ENCODE measurements around the gene LY9.
"Not testable (repeated sequence)": the region's sequence is repeated elsewhere in the genome, so short reads cannot be mapped to it uniquely, and the experiment has no call there.

LY9 gene

DNA sequence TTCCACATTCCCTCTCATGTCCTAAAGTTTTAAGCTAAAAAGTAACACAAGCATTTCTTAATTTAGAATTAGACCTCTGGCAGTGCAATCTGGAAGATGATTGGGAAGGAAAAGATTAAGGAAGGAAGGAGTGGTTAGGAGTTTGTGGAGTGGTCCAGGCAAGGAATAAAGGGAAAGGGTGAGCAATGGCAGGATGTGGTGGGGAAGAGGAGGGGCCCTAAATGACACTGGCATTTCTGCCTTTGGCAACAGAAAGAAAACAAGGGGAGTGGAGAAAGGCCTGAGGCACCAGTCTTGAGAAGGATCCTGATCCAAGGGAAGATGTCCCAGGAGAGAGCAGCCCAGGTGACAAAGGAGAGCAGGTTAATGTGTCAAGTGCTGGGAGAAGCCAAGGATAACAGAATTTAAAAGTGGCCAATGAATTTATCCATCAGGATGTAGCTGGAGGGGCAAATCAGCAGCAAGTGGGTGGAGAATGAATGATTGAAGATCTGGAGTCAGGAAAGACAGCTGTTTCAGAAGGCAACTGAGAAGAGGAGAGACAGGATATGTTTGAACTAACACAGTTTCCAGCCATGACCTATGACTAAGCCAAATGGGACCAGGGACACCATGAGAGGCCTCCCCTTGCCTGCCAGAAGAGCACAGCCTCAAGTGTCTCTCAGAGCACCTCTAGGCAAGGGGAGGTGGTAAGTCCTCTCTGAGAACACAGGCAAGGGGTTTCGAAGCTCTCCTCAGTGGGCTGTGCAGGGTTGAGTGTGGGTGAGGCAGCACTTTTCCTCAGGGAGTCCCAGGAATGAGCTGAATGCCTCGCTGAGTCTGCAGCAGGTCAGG is 20.9 kb upstream of the LY9 start:
- DNase-seq (ENCODE audit: low read depth): no peak

DNA sequence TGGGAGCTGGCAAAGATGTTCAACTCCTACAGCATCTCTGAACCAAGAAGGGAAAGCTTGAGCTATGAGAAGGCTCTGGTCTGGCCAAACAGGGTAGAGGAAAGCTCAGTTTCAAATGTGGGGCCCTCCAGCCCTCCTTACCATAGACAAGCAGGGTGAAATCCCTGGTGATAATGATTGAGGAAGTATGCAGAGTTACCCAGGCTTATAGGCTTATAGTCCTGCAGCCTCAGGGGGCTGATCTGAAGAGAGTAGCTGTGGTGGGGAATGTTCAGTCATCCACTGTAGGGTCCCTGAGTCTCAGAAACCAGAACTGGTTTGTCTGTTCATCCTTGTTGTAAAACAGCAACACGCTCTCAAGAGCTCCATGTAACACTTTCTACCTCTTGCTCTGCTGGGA is 19.8 kb upstream of the LY9 start:
- DNase-seq (ENCODE audit: low read depth): no peak

DNA sequence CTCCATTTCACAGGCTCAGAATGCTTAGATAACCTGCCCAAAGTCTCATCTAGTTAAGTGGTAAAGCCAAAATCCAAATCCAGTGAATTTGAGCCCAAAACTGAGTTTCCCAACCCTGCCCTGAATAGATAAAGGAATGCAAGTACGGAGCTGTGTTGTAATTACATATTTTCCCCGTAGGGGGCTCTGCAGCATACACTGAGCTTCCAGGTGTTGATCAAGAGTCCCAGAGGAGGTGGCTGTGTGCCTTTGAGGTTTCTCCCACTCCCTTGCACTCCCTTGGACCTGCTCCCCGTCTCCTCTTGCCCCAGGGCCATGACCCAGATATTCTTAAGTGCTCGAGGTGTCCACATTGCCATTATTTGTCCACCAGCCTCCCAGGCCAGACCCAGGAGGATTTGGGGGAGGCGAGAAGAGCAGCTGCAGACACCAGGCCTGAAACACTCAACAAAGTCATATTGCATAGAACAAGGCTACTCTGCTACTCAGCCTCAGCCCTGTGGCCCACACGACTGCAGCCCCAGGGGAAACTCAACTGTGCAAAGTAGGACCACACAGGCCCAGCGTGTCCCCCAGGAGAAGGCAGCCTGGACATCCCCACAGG is 18.4 kb upstream of the LY9 start:
- DNase-seq (ENCODE audit: low read depth): peak; percentile 33

DNA sequence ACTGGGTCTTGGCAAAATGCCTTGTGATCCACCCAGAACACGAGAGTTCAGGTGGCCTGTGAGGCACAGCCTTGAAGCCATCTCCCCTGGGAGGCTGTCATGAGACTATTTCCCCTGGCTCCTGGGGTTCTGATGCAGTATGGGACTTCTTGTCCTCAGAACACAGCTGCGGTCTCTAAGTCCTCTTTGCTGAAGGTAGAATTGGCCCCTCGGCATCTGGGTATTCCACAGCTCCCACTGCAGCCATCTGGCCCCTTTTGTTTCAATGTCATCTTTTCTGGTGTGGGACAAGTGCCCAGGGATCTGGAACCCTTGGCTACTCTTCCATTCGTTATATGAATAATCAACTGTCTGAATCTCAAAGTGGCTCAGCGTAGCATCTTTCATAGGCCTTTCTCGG is 17.0 kb upstream of the LY9 start:
- DNase-seq (ENCODE audit: low read depth): no peak

DNA sequence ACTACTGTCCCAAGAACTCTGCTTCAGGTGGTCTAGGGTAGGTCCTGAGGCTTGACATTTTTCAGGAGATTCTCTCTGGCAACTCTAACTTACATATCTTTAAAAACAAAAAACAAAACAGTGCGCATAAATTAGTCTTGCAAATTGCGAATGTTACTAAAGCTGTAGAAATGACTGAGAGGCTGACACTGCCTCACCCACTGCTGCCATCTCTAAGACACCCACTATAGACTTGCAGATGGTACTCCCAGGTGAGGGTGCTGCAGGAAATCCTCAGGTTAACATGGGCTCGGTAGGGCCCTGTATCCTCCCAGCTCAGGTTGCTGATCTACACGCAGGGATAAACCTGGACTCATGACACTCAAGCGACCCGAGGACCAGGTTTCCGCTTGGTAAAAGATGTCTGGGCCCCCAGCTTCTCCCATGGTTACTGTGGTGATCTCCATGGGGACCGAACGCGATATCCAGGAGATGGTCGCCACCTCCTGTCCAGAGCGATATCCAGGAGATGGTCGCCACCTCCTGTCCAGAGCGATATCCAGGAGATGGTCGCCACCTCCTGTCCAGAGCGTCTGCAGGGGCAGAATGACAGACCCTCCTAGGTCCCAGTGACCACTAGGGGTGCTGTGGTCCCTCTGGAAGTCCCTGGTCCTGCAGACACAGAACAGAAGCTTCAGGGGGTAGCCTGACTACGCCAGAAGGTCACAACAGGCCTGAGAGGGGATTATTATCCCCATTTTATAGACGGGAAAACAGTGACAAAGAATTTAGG is 16.2 kb upstream of the LY9 start:
- DNase-seq (ENCODE audit: low read depth): no peak

DNA sequence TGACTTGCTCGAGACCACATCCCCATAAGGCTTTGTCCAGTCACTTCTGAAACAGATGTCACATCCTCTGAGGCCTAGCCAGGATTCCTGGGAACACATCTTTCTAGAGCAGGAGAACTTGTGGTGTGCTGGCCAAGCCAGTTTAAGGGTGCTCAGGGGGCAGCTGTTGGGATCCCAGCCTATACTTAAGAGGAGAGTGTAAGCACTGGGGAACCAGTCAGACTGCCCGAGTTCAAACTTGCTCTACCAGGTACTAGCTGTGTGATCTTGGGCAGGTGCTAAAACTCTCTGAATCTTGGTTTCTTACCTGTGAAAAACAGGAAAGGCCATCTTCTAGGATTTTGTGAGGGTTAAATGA is 15.6 kb upstream of the LY9 start:
- no peak for DNase-seq (ENCODE audit: low read depth)

DNA sequence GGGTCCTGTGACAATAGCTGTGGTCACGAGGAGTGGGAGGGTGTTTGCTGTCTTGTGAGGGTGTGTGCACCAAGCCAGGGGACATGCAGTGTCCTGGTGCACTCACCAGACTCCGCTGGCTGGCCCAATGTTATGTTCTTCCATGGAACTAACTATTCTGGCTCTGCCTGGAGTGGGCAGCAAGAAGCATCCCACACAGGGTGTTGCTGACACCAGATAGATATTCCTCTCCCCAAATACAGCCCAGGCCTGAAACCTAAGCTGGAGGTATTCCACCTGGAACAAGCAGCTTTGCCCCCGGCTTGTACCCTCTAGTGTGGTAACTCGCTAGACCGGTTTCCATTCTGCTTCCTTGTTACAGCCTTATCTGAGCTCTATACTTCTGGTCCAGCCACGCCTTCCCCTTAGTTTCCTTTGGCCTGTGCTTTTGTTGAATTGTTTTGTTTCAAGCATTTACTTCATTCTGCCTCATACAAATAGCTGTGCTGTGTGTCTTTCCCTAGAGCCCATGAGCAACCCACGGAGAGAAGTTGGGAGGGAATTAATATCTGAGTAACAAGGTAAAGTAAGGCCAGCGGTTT is 14.7 kb upstream of the LY9 start:
- no peak for DNase-seq (ENCODE audit: low read depth)

DNA sequence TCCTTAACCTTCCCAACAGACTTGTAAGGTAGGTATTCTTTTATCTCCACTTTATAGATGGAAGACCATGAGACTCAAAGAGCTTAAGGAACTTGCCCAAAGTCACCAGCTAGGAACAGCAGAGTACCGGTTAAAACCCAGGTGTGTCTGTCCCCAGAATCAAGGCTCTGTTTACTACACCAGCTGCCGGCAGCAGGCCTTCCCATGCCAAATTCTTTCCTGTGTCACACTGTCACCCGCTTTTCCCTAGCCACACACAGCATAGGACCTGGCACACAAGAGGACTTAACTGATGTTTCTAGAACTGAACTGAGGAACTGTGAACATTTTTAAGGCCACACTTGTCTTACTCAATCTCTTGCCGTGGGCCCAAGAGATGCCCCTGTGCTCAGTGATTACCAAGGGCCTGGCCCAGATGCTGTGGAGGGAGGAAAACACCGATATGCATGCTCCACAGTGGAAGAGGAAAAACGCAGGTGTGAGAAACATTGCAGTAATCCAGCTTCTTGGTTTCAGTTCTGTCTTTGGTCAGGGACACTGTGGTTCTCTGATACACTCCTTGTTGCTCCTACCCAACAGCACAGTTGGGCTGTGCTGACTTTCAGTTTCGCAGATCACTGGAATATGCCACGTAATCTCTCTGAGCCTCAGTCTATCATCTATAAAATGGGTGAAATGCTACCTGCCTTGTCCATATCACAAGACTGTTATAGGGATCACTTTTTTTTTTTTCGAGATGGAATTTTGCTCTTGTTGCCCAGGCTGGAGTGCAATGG is 13.9 kb upstream of the LY9 start:
- DNase-seq (ENCODE audit: low read depth): no peak

DNA sequence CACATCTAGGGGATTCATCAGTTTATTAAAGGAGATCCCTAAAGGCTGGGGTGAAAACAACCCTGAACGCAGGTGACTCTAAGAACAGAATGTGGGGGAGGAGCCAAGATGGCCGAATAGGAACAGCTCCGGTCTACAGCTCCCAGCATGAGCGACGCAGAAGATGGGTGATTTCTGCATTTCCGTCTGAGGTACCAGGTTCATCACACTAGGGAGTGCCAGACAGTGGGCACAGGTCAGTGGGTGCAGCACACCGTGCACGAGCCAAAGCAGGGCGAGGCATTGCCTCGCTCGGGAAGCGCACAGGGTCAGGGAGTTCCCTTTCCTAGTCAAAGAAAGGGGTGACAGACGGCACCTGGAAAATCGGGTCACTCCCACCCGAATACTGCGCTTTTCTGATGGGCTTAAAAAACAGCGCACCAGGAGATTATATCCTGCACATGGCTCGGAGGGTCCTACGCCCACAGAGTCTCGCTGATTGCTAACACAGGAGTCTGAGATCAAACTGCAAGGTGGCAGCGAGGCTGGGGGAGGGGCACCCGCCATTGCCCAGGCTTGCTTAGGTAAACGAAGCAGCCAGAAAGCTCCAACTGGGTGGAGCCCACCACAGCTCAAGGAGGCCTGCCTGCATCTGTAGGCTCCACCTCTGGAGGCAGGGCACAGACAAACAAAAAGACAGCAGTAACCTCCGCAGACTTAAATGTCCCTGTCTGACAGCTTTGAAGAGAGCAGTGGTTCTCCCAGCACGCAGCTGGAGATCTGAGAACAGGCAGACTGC is 12.8 kb upstream of the LY9 start:
- DNase-seq (ENCODE audit: low read depth): not testable (repeated sequence)

DNA sequence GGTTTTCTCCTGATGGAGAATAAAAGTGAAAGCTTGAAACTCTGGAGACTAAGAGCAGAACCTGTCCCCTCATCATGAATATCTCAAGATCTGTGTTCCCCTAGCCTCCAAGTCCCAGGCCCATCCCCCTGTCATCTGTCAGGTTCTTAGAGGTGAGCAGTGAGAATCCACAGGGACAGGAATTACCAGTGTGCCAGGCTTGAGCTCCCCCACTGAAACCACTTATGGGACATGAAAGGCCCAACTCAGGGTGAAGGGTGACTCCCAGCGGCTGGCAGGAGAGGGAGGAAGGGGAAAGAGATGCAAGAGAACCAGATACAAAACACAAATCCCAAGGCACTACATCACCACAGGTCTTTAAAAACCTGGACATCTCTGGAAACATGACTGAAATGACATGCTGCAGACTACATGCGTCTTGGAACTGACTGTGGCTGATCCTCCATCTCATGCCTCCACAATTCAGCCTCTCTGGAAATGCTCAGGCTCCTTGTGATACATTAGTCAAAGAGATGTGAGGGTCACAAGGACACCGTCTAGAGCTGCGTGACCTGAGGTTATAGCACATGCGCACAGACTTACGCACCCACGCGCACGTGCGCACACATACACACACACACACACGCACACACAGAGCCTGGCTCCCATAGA is 6.8 kb upstream of the LY9 start:
- DNase-seq (ENCODE audit: low read depth): no peak

DNA sequence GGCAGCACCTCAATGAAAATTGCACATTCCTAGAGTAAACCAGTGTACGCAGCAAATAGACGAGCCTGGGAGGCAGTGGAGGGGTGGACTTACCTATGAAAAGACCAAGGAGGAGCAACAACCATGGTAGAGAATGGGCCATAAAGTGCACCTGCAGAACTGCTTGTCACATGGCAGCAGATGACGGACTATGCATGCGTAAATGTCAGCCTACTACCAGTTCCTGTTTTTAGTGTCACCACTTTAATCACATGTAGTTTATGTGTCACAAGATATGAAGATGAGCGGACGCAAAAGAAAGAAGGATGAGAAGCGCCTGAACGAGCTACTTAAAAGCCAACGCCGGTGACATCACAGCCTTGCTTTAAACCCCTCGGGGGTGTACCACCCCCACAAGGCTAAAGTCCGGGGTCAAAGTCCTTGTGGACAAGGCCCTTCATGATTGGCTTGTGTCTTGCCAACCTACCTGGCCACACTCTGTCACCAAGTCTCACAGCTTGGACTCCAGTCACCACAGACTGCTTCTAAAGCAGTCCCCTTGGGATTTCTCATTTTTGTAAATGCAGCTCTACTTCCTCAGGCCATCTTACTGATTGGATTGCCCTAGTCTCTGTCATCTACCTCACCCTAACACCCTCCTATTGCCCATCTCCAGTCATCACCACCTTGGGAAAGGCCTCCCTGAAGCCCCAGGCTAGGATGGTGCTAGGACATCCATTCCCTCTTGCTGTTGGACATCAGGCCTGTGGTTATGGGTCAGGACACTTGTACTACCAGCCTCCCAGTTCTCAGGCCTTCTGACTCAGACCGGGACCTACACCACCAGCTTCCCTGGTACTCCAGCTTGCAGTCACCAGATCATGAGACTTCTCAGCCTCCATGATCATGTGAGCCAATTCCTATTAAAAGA is 6.0 kb upstream of the LY9 start:
- DNase-seq (ENCODE audit: low read depth): no peak

DNA sequence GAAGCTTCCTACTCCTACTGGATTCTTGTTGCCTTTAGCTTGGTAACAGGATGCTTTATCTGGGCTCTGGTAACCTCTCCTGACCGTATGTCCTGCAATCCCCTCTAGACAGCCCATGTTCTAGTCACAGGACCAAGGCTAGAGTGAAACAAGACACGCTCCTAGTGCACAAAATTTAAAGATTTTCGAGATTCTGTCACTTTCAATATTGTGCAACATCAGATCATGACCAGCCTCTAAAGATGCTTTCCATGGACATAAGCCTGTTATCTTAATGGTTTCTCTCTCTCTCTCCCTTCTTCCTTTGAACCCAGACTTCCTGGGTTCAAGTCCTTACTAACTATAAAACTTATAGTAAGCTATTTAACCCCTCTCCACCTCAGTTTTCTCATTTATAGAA is 1.6 kb upstream of the LY9 start:
- no peak for DNase-seq (ENCODE audit: low read depth)

DNA sequence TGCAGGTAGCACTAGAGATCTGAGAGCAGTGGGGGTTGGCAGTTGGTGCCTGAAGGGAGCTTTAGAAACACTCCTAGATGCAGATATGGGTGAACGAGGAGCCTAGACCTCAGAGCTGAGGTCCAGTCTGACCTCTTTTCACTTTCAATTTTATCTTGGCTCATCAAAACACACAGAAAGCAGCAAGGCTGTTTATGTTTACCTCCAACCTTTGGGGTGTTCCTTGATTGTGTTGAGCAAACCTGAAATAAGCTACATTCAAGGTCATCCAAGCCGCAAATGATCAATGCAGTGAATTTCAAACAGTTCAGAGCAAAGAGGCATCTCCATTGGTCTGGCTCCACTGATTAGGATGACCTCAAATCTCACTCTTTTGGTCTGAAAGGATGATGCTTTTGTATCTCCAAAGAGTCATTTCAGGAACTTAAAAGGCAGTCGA is 1.3 kb downstream of the LY9 start:
- DNase-seq (ENCODE audit: low read depth): no peak

DNA sequence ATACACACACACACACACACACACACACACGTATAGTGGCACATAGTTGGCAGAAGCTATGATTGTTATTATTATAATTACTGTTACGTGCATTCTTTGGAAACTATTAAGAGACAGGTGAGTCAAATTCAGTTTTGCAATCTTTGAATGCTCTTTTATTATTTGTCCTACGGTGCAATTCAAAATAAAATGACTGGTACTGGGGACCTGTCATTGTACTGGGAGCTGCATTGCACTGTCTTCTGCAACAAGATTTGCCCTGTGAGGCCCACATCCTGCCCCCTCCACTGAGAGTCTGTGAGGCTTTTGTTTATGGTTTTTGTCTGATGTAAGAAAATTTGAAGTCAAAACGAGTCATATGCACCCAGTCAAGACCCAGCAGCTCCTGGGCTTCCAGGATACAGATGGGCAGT is 1.9 kb downstream of the LY9 start:
- no peak for DNase-seq (ENCODE audit: low read depth)

DNA sequence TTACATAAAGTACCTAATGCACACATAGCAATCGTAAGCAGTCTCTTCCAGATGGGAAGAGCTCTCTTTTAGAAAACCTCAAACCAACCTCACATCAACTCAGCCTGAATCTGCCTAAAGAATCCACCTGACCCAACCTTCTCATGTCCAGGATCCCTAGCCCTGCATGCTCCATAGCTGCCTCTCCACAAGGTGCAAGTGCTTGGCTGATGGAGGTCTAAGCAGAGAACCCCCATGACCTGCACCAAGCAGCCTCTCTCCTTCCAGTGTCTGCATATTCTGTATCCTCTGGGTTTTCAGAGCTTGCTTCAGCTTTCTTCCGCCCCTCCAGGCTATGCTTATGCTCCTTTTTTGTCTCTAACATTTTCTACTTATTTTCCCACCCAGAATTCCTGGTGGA is 2.5 kb downstream of the LY9 start:
- DNase-seq (ENCODE audit: low read depth): no peak

DNA sequence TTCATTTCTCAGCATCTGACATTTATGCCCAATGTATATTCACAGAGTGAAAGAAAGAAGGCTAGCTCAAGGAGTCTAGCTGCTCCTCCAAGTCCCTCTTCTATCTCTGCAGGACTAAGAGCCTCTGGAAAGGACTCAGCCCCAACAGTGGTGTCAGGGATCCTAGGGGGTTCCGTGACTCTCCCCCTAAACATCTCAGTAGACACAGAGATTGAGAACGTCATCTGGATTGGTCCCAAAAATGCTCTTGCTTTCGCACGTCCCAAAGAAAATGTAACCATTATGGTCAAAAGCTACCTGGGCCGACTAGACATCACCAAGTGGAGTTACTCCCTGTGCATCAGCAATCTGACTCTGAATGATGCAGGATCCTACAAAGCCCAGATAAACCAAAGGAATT is 3.7 kb downstream of the LY9 start:
- no peak for DNase-seq (ENCODE audit: low read depth)

DNA sequence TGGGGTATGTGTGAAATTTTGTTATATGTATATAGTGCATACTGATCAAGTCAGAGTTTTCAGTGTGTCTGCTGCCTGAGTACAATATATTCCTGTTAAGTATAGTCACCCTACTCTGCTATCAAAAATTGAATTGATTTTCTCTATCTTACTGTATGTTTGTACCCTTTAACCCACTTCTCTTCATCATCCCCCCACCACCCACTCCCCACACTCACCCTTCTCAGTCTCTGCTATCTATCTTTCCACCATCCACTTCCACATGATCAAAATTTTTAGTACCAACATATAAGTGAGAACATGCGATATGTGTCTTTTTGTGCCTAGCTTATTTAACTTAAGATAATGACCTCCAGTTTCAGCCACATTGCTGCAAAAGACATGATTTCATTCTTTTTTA is 4.2 kb downstream of the LY9 start:
- DNase-seq (ENCODE audit: low read depth): no peak

DNA sequence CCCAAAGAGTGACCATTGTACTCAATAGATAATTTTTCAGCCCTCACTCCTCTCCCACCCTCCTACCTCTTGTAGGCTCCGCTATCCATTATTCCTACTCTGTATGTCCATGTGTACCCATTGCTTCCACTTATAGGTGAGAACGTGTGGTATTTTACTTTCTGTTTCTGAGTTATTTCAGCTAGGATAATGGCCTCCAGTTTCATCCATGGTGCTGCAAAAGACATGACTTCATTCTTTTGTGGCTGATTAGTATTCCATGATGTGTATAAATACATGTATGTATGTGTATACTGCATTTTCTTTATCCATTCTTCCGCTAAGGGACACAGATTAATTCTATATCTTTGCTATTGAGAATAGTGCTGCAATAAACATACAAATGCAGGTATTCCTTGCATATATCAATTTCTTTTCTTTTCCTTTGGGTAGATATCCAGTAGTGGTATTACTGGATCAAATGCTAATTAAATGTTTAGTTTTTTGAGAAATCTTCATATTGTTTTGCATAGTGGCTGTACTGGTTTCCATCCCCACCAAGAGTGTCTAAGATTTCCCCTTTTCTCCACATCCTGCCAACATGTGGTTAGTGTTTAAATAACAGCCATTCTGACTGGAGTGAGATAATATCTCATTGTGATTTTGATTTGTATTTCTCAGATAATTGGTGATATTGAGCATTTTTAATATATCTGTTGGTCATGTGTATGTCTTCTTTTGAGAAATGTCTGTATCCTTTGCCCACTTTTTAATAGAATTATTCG is 4.9 kb downstream of the LY9 start:
- DNase-seq (ENCODE audit: low read depth): no peak
